ENCODE measurements around the gene SLC27A4. TPM values are rescaled to one million over a fixed set of nuclear protein-coding genes. Genes with fewer than 3 reads are reported as not detected.
A peak's percentile ranks its signal among the peaks of the same experiment; 100 is the strongest.

Gene SLC27A4
- total and polyA plus RNA-seq, 2 of the 13 experiments (the other 11 are each of a cell fraction or from before 2014, with no cell fraction given) = 10.6 to 18.8 TPM

DNA sequence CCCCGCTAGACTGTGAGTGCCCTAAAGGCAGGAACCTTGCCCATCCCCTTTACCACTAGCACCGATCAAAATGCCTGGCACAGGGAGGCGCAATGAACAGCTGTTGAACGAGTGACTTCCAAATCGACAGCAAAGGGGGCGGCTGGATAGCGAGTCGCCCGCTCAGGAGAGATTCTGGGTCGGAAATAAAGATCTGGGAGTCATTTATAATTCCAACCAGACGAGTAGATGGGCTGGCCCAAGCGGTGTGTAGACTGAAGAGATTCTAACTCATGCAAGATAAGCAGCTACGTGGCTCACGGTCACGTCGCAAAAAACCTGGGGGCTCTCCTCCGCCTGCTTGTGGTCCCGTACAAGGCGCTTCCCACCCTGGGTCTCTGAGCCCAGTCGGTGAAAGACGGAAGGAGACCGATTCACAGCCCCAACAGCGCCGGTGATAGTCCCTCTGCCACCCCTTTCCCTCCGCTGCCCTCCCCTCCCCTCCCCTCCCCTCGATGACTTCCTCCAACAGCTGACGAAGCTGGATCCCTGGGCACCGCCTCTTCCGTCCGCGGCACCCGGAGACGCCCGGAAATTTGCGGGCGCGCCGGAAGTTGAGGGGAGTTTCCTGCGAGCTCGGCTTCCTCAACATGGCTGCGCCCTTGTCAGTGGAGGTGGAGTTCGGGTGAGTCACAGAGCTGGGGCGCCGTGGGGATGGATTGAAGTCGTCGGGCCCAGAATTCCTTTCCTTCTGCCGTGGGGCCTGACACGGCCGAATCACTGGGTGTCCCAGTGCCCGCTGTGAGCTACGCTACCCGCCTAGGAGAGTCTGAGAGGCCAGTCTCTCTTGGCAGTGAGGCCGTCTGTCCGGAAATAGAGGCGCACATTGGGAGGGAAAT is 30.7 kb downstream of the SLC27A4 start, which contains the start of gene URM1 (continued):
- TF ChIP-seq PHF21A (CRISPR knock-in tag; IDR thresholded peaks at IDR 0.05) = no peak
- no peak for TF ChIP-seq TCF12 (IDR thresholded peaks at IDR 0.05)
- no peak for TF ChIP-seq TCF12 (CRISPR knock-in tag; IDR thresholded peaks at IDR 0.05)
- no peak for TF ChIP-seq ZNF20 (CRISPR knock-in tag; IDR thresholded peaks at IDR 0.05)
- TF ChIP-seq, protein P1, sequence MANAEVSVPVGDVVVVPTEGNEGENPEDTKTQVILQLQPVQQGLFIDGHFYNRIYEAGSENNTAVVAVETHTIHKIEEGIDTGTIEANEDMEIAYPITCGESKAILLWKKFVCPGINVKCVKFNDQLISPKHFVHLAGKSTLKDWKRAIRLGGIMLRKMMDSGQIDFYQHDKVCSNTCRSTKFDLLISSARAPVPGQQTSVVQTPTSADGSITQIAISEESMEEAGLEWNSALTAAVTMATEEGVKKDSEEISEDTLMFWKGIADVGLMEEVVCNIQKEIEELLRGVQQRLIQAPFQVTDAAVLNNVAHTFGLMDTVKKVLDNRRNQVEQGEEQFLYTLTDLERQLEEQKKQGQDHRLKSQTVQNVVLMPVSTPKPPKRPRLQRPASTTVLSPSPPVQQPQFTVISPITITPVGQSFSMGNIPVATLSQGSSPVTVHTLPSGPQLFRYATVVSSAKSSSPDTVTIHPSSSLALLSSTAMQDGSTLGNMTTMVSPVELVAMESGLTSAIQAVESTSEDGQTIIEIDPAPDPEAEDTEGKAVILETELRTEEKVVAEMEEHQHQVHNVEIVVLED (CRISPR knock-in tag; IDR thresholded peaks at IDR 0.05; ENCODE audit: borderline replicate concordance) = peak; percentile 87; the same call in 1 of the 2 replicates
- TF ChIP-seq NCOA2 (CRISPR knock-in tag; IDR thresholded peaks at IDR 0.05) = no peak
- TF ChIP-seq, protein P2, sequence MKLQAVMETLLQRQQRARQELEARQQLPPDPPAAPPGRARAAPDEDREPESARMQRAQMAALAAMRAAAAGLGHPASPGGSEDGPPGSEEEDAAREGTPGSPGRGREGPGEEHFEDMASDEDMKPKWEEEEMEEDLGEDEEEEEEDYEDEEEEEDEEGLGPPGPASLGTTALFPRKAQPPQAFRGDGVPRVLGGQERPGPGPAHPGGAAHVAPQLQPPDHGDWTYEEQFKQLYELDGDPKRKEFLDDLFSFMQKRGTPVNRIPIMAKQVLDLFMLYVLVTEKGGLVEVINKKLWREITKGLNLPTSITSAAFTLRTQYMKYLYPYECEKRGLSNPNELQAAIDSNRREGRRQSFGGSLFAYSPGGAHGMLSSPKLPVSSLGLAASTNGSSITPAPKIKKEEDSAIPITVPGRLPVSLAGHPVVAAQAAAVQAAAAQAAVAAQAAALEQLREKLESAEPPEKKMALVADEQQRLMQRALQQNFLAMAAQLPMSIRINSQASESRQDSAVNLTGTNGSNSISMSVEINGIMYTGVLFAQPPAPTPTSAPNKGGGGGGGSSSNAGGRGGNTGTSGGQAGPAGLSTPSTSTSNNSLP (IDR thresholded peaks at IDR 0.05; ENCODE audit: low read depth, low read length) = no peak
- TF ChIP-seq ATF7-NPFF (CRISPR knock-in tag; IDR thresholded peaks at IDR 0.05; ENCODE audit: low read depth) = no peak
- TF ChIP-seq, protein P3, sequence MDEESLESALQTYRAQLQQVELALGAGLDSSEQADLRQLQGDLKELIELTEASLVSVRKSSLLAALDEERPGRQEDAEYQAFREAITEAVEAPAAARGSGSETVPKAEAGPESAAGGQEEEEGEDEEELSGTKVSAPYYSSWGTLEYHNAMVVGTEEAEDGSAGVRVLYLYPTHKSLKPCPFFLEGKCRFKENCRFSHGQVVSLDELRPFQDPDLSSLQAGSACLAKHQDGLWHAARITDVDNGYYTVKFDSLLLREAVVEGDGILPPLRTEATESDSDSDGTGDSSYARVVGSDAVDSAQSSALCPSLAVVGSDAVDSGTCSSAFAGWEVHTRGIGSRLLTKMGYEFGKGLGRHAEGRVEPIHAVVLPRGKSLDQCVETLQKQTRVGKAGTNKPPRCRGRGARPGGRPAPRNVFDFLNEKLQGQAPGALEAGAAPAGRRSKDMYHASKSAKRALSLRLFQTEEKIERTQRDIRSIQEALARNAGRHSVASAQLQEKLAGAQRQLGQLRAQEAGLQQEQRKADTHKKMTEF (CRISPR knock-in tag; IDR thresholded peaks at IDR 0.05) = no peak; the same call in 1 of the 2 replicates
- TF ChIP-seq ZNF75D (CRISPR knock-in tag; IDR thresholded peaks at IDR 0.05; ENCODE audit: borderline replicate concordance) = no peak
- TF ChIP-seq GATA4 (IDR thresholded peaks at IDR 0.05; ENCODE audit: borderline replicate concordance, low read depth) = 0 out of 2 replicates have a peak, but pooled peaks have one; percentile 21
- TF ChIP-seq ZNF136 (CRISPR knock-in tag; IDR thresholded peaks at IDR 0.05; ENCODE audit: low read depth) = no peak
- no peak for TF ChIP-seq CHCHD3 (CRISPR knock-in tag; IDR thresholded peaks at IDR 0.05)
- TF ChIP-seq HES4 (CRISPR knock-in tag; IDR thresholded peaks at IDR 0.05; ENCODE audit: borderline replicate concordance) = no peak
- TF ChIP-seq, protein P4, sequence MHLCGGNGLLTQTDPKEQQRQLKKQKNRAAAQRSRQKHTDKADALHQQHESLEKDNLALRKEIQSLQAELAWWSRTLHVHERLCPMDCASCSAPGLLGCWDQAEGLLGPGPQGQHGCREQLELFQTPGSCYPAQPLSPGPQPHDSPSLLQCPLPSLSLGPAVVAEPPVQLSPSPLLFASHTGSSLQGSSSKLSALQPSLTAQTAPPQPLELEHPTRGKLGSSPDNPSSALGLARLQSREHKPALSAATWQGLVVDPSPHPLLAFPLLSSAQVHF (CRISPR knock-in tag; IDR thresholded peaks at IDR 0.05) = no peak
- TF ChIP-seq HOXA7 (CRISPR knock-in tag; IDR thresholded peaks at IDR 0.05) = no peak
- no peak for TF ChIP-seq ZMYM2 (CRISPR knock-in tag; IDR thresholded peaks at IDR 0.05)
- TF ChIP-seq, protein P5, sequence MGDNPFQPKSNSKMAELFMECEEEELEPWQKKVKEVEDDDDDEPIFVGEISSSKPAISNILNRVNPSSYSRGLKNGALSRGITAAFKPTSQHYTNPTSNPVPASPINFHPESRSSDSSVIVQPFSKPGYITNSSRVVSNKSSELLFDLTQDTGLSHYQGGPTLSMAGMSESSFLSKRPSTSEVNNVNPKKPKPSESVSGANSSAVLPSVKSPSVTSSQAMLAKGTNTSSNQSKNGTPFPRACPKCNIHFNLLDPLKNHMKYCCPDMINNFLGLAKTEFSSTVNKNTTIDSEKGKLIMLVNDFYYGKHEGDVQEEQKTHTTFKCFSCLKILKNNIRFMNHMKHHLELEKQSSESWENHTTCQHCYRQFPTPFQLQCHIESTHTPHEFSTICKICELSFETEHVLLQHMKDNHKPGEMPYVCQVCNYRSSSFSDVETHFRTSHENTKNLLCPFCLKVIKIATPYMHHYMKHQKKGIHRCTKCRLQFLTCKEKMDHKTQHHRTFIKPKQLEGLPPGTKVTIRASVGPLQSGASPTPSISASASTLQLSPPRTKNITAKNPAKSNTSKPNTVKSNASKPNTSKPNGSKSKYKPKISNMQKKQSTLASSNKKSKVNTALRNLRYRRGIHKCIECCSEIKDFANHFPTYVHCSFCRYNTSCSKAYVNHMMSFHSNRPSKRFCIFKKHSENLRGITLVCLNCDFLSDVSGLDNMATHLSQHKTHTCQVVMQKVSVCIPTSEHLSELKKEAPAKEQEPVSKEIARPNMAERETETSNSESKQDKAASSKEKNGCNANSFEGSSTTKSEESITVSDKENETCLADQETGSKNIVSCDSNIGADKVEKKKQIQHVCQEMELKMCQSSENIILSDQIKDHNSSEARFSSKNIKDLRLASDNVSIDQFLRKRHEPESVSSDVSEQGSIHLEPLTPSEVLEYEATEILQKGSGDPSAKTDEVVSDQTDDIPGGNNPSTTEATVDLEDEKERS (CRISPR knock-in tag; IDR thresholded peaks at IDR 0.05) = no peak
- no peak for TF ChIP-seq NFRKB (IDR thresholded peaks at IDR 0.05)
- 0 out of 2 replicates have a peak, but pooled peaks have one; percentile 12 for TF ChIP-seq ZNF263 (CRISPR knock-in tag; IDR thresholded peaks at IDR 0.05)
- TF ChIP-seq TOPORS (CRISPR knock-in tag; IDR thresholded peaks at IDR 0.05) = no peak
